Measurements from ENCODE around the gene OSGEP. TPM values are rescaled to one million over a fixed set of nuclear protein-coding genes. Genes with fewer than 3 reads are reported as not detected.

OSGEP gene
- total RNA-seq, 1 experiment from 2014 or later: 21.8 TPM

DNA sequence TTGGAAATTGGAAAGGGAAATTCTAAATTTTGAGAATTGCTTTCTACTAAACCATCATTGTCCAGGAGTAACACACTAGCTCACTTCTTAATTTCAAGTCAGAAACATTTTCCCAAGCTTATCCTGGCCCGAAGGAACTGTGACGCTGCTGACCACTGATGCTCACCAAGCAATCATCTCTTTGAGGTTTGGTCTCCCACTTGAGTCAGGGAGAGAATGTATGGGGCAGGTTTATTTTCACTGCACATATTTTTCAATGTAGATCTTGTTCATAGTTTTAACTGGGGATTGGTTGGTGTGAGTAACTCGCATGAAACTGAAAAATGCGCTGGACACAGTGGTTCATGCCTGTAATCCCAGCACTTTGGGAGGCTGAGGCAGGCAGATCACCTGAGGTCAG lies 37.9 kb upstream of the OSGEP start:
- ChIA-PET POLR2A (interaction anchor here (1.2 kb wide), 1 partner anchor 23 kb away, joined by 5 read pairs; the partner anchor contains the start of gene PNP), CTCF (no interaction called here), RAD21 (ENCODE audit: low non-redundant PET in 1 of 2, low total read pairs in 2 of 2, uncharacterized antibody in 2 of 2, unreplicated experiment in 2 of 2) (no interaction called here)
- intact Hi-C loops (cut with micrococcal nuclease): no loop called here
- H3K36me3 ChIP-seq (ENCODE audit: control insufficient read depth in 1 of 2, insufficient read depth in 2 of 2, low read length in 2 of 2): no peaks in the 10 kb centered on the region
- H3K9ac ChIP-seq (ENCODE audit: low read length): no peak overlapping the region
- DNase-seq (ENCODE audit: low read depth, low spot score): no peak
- no peaks in the 10 kb centered on the region for H3K79me2 ChIP-seq (ENCODE audit: insufficient read depth, low read length)
- H3K27ac ChIP-seq (ENCODE audit: low read depth, low read length): no peak overlapping the region
- no peak overlapping the region for H3K4me3 ChIP-seq (replicated peaks in 1 of 2; ENCODE audit: low read depth in 1 of 2, low read length in 2 of 2)
- no peaks in the 10 kb centered on the region for H3K27me3 ChIP-seq (ENCODE audit: insufficient read depth, low read length)
- peaks cover 18 to 48% of the 10 kb centered on the region in 2 experiments for H3K4me1 ChIP-seq (ENCODE audit: control insufficient read depth in 1 of 2, insufficient read depth in 2 of 2, low read length in 2 of 2)
- no peak overlapping the region for H2AFZ ChIP-seq (ENCODE audit: low read depth, low read length, poor library complexity, severe bottlenecking)
- no peaks in the 10 kb centered on the region for H3K9me3 ChIP-seq (ENCODE audit: control insufficient read depth in 1 of 2, insufficient read depth in 1 of 2, low read depth in 1 of 2, low read length in 2 of 2)
- no TSS peak for BruUV-seq (replicated peaks)
- ATAC-seq: no peak
- TF ChIP-seq TCF7L2 (IDR thresholded peaks at IDR 0.05; ENCODE audit: borderline replicate concordance, extremely low read depth, insufficient read depth, insufficient read length): no peak
- H3K9me2 ChIP-seq (ENCODE audit: insufficient read depth): no peaks in the 10 kb centered on the region
- H3K4me2 ChIP-seq (ENCODE audit: low read length): no peak overlapping the region
- H4K20me1 ChIP-seq (ENCODE audit: insufficient read depth): no peaks in the 10 kb centered on the region

DNA sequence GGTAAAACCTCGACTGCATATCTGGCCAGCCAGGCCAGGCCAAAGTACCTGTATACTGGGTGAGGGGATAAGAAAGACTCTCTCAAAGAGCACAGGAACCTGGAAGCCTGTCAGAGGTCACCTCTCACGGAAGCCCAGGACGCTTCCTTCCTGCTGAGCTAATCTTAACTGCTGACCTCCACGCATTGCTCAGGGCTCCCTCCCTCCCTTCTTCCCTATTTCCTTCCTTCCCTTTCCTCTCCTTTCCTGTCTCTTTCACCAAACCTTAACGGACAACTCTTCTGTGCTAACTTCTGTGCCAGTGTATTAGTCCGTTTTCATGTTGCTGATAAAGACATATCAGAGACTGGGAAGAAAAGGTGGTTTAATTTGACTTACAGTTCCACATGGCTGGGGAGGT lies 36.0 kb upstream of the OSGEP start:
- no peak overlapping the region for H3K27ac ChIP-seq (ENCODE audit: low read depth, low read length)
- intact Hi-C loops (cut with micrococcal nuclease): no loop called here
- H3K9ac ChIP-seq (ENCODE audit: low read length): no peak overlapping the region
- H3K79me2 ChIP-seq (ENCODE audit: insufficient read depth, low read length): no peaks in the 10 kb centered on the region
- H3K36me3 ChIP-seq (ENCODE audit: control insufficient read depth in 1 of 2, insufficient read depth in 2 of 2, low read length in 2 of 2): no peaks in the 10 kb centered on the region
- H3K4me1 ChIP-seq (ENCODE audit: control insufficient read depth in 1 of 2, insufficient read depth in 2 of 2, low read length in 2 of 2): peaks cover 13 to 42% of the 10 kb centered on the region in 2 experiments
- H3K4me3 ChIP-seq (replicated peaks in 1 of 2; ENCODE audit: low read depth in 1 of 2, low read length in 2 of 2): no peak overlapping the region
- no peak overlapping the region for H2AFZ ChIP-seq (ENCODE audit: low read depth, low read length, poor library complexity, severe bottlenecking)
- H3K9me3 ChIP-seq (ENCODE audit: control insufficient read depth in 1 of 2, insufficient read depth in 1 of 2, low read depth in 1 of 2, low read length in 2 of 2): no peaks in the 10 kb centered on the region
- ChIA-PET RAD21 (ENCODE audit: low non-redundant PET in 1 of 2, low total read pairs in 2 of 2, uncharacterized antibody in 2 of 2, unreplicated experiment in 2 of 2) (no interaction called here), POLR2A (no interaction called here), CTCF (no interaction called here)
- no peak for DNase-seq (ENCODE audit: low read depth, low spot score)
- H3K9me2 ChIP-seq (ENCODE audit: insufficient read depth): no peaks in the 10 kb centered on the region
- ATAC-seq: no peak
- TF ChIP-seq TCF7L2 (IDR thresholded peaks at IDR 0.05; ENCODE audit: borderline replicate concordance, extremely low read depth, insufficient read depth, insufficient read length): no peak
- TF ChIP-seq, protein P1, sequence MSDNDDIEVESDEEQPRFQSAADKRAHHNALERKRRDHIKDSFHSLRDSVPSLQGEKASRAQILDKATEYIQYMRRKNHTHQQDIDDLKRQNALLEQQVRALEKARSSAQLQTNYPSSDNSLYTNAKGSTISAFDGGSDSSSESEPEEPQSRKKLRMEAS (IDR thresholded peaks at IDR 0.05): no peak
- TF ChIP-seq, protein P2, sequence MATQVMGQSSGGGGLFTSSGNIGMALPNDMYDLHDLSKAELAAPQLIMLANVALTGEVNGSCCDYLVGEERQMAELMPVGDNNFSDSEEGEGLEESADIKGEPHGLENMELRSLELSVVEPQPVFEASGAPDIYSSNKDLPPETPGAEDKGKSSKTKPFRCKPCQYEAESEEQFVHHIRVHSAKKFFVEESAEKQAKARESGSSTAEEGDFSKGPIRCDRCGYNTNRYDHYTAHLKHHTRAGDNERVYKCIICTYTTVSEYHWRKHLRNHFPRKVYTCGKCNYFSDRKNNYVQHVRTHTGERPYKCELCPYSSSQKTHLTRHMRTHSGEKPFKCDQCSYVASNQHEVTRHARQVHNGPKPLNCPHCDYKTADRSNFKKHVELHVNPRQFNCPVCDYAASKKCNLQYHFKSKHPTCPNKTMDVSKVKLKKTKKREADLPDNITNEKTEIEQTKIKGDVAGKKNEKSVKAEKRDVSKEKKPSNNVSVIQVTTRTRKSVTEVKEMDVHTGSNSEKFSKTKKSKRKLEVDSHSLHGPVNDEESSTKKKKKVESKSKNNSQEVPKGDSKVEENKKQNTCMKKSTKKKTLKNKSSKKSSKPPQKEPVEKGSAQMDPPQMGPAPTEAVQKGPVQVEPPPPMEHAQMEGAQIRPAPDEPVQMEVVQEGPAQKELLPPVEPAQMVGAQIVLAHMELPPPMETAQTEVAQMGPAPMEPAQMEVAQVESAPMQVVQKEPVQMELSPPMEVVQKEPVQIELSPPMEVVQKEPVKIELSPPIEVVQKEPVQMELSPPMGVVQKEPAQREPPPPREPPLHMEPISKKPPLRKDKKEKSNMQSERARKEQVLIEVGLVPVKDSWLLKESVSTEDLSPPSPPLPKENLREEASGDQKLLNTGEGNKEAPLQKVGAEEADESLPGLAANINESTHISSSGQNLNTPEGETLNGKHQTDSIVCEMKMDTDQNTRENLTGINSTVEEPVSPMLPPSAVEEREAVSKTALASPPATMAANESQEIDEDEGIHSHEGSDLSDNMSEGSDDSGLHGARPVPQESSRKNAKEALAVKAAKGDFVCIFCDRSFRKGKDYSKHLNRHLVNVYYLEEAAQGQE (IDR thresholded peaks at IDR 0.05; ENCODE audit: low read depth): no peak
- no peak for TF ChIP-seq EZH2 (IDR thresholded peaks at IDR 0.05)
- TF ChIP-seq JUND (IDR thresholded peaks at IDR 0.05): no peak
- TF ChIP-seq CBX3 (IDR thresholded peaks at IDR 0.05; ENCODE audit: low read depth): no peak
- no peak for TF ChIP-seq SRF (IDR thresholded peaks at IDR 0.05; ENCODE audit: low read depth)
- TF ChIP-seq EZH2phosphoT487 (IDR thresholded peaks at IDR 0.05; ENCODE audit: borderline replicate concordance): no peak
- no peak for TF ChIP-seq SIN3A (IDR thresholded peaks at IDR 0.05; ENCODE audit: low read depth)
- no peak for TF ChIP-seq POLR2AphosphoS5 (IDR thresholded peaks at IDR 0.05; ENCODE audit: low read depth, low read length)
- no peak for TF ChIP-seq SP1 (IDR thresholded peaks at IDR 0.05; ENCODE audit: low read depth)
- no peak for TF ChIP-seq RAD21 (IDR thresholded peaks at IDR 0.05; ENCODE audit: low read depth)
- TF ChIP-seq YY1 (IDR thresholded peaks at IDR 0.05; ENCODE audit: extremely low read depth, insufficient replicate concordance, low read depth, low read length): no peak
- H3K4me2 ChIP-seq (ENCODE audit: low read length): no peak overlapping the region
- H3K27me3 ChIP-seq (ENCODE audit: insufficient read depth, low read length): no peaks in the 10 kb centered on the region
- no TSS peak for BruUV-seq (replicated peaks)
- H4K20me1 ChIP-seq (ENCODE audit: insufficient read depth): no peaks in the 10 kb centered on the region

Data from HCT116 (cell line).